GM23248 (cell line): Measurements from ENCODE around the gene BPIFB3.

ENCODE experiments used
- EZH2 ChIP-seq: fragments of 200-600 bp; sonication (generic); IDR thresholded peaks from 2 replicates; pipeline ENCODE4 v1.6.1; 2018; ENCODE audit warnings: antibody characterized with exemption, mild to moderate bottlenecking; ENCODE audit not compliant: insufficient read depth, poor library complexity, severe bottlenecking
- EZH2phosphoT487 ChIP-seq: fragments of 200-600 bp; sonication (generic); IDR thresholded peaks from 2 replicates; pipeline ENCODE4 v1.6.1; 2018; ENCODE audit warnings: antibody characterized with exemption, moderate library complexity, mild to moderate bottlenecking, low read depth; ENCODE audit not compliant: insufficient read depth

GRCh38 chr20:33091693-33092092, 38.0 kb downstream of the BPIFB3 start:
- no peak for TF ChIP-seq EZH2
- TF ChIP-seq EZH2phosphoT487, result no peak
